DMS53 (cell line): ENCODE measurements around the gene C21orf58.
"Not testable (repeated sequence)": the region's sequence is repeated elsewhere in the genome, so short reads cannot be mapped to it uniquely, and the experiment has no call there.

Experiments
- DNase-seq: peaks from one replicate; lab custom pipeline; 2025; lab: John Stamatoyannopoulos, UW

C21orf58 gene

GRCh38 chr21:46323710-46324389, at the start of gene C21orf58, which contains the start of gene PCNT:
Gene C21orf58 (minus strand): TSS chr21:46323870. CDS start chr21:46322738, 1,132 bp downstream.
Gene PCNT (plus strand): TSS chr21:46324156. CDS start chr21:46324229, 73 bp downstream.
- peak; percentile 97 for DNase-seq

DNA sequence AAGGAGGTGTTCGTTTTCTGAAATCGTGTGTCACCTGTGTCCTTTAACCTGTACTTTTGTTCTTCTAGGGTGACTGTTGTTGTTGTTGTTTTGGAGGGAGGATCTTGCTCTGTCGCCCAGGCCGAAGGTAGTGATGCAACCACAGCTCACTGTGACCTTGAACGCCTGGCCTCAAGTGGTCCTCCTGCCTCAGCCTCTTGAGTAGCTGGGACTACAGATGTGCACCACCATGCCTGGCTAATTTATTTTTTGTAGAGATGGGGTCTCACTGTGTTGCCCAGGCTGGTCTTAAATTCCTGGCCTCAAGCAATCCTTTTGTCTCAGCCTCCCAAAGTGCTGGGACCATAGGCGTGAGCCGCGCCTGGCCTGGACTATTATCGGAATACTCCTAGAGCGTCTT, 49.3 kb upstream of the C21orf58 start:
- not testable (repeated sequence) for DNase-seq

DNA sequence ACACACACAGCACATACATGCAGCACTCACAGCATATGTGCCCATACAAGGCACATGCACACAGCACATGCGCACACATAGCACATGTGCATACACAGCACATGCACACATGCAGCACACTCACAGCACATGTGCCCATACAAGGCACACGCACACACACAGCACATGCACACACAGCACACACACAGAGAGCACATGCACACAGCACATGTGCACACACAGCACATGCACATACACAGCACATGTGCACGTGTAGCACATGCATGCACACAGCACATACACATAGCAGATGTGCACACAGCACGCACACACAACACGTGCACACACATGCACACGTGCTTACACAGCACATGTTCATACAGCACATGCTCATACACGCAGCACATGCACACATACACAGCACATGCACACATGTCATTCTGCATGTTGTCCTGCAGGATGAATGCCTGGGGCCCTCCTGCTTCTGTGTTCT, 48.4 kb upstream of the C21orf58 start:
- no peak for DNase-seq

DNA sequence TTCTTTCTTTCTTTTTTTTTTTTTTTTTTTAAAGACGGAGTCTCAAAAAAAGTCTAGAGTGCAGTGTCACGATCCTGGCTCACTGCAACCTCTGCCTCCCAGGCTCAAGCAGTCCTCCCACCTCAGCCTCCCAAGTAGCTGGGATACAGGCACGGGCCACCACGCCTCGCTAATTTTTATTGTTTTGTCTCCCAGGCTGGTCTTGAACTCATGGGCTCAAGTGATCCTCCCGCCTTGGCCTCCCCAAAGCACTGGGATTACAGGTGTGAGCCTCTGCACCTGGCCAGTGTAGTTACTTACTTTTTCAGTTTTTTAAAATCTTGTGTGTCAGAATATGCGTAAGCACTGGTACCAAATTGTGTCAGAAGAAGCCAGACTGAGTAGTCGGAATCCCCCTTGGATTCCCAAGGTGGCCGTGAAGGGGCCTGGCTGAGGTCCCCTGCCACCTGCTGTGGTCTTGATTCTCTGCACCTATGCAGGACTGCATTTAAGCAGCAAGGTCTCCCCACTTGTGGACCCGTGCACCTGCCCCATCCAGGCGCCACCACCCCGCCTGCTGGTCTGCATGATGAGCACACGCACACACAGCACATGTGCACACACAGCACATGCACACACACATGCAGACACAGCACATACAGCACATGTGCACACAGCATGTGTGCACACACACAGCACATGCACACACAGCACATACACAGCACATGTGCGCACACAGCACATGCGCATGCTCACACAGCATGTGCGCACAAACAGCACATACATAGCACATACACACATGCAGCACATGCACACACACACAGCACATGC, 47.7 kb upstream of the C21orf58 start:
- DNase-seq = no peak

GRCh38 chr21:46369520-46370235, 46.0 kb upstream of the C21orf58 start:
- DNase-seq = no peak

- DNase-seq = no peak
Measured at GRCh38 chr21:46368533-46369285, 45.0 kb upstream of the C21orf58 start.

- no peak for DNase-seq
Measured at GRCh38 chr21:46366966-46367365, 43.3 kb upstream of the C21orf58 start.

DNA sequence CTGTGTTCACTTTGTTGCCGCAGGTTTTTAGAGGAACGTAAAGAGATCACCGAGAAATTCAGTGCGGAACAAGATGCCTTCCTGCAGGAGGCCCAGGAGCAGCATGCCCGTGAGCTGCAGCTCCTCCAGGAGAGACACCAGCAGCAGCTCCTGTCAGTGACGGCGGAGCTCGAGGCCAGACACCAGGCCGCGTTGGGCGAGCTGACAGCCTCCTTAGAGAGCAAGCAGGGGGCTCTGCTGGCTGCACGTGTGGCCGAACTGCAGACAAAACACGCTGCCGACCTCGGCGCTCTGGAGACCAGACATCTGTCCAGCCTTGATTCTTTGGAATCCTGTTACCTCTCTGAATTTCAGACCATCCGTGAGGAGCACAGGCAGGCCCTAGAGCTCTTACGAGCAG, 42.9 kb upstream of the C21orf58 start:
- no peak for DNase-seq

GRCh38 chr21:46366091-46366490, 42.4 kb upstream of the C21orf58 start:
- DNase-seq = no peak

- DNase-seq = no peak
Measured at GRCh38 chr21:46363698-46364097, 40.0 kb upstream of the C21orf58 start.

DNA sequence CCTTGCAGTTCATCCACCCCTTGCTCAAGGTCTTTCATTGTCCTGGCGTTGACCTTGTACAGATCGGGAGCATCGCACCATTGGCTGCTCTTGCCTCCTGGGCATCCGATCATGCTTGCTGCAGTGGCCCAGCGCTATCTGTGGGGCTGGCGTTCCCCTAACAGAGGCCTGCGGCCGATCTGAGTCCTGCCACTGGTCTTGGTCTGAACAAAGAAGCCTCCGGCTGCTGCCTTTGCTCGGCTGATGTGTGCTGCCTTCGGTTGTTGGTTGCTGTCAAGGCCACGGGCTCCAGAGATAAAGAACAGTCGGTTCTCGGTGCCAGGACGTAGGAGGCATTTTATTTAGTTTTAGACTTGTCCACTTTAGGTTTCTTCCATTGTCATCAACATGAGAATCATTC, 39.3 kb upstream of the C21orf58 start:
- DNase-seq = no peak

GRCh38 chr21:46361935-46362334, 38.3 kb upstream of the C21orf58 start:
- no peak for DNase-seq

GRCh38 chr21:46361176-46361575, 37.5 kb upstream of the C21orf58 start:
- DNase-seq = no peak

DNA sequence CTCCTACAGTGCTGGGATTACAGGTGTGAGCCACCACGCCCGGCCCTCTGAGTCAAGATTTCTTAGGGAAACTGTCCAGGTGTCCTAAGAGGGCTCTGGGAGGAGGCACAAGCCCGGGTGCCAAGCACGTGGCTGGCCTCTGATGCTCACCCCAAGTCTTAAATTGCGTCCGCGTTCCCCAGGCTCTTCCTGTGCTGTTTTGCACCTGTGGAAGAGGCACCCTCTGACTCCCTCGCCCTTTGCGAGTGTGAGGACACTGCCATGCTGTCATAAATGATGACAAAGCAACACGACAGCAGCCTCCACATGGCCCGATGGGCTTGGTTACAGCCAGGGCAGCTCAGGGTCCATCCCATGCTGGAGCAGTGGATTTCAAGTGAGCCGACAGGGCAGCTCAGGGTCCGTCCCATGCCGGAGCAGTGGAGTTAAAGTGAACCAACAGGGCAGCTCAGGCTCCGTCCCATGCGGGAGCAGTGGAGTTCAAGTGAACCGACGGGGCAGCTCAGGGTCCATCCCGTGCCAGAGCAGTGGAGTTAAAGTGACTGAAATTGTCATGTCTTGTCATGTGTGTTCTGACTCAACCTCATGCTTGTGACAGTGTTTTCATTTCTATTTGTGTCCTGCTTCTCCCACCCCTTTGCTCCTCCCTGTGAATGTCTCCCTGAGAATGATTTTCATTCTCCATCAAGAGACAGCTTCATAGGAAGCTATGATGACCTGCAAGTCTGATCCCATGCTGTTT, 34.2 kb upstream of the C21orf58 start:
- no peak for DNase-seq

GRCh38 chr21:46357335-46357604, 33.6 kb upstream of the C21orf58 start:
- DNase-seq = no peak

- no peak for DNase-seq
Measured at GRCh38 chr21:46356494-46357334, 33.0 kb upstream of the C21orf58 start.

- DNase-seq = no peak
Measured at GRCh38 chr21:46356005-46356338, 32.3 kb upstream of the C21orf58 start.

GRCh38 chr21:46355161-46356004, 31.7 kb upstream of the C21orf58 start:
- DNase-seq = no peak

DNA sequence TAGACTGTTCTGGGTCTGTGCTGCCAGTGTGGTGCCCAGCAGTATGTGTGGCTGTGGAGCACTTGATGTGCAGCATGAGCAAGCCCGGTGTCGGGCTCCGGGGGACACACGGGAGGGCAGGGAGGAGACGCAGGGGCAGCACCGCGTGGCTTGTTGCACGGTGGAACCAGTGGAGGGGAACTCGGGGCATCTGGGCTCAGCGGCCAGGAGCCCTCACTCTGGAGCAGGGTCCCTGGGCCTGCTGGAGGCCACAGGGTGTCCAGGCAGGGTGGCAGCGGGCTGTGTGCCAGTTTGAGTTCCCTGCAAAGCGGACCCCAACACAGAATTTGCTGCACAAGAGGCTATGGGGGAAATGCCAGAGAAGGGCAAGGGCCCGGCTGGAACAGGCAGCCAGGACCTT, 30.8 kb upstream of the C21orf58 start:
- no peak for DNase-seq

DNA sequence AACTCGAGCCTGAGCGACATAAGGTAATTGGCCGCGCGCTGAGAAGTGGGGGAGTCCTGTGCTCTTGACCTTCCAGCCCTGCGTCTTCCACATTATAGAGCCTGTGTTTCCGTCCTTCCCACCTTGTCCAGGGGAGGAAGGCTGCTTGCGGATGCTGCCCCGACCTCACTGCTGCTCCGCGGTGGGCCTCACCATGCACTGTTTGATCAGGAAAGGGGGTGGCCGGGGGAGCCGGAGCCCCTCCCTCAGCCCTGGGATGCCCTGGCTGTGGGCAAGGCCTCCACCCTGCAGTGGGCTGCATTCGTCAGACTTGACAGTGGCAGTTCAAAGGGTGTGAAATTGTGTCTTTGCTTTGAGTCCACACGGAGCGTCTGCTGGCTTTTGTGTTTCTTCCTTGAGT, 30.4 kb upstream of the C21orf58 start:
- no peak for DNase-seq
